HG03571 (cell line): Measurements from ENCODE around the gene INHBE.
A peak's percentile ranks its signal among the peaks of the same experiment; 100 is the strongest.

Source experiments
- ATAC-seq: cut with Tn5 transposase; IDR thresholded peaks from one replicate; pipeline ENCODE4 v1.9.1; 2021; ENCODE audit not compliant: unreplicated experiment

Gene INHBE

GRCh38 chr12:57460841-57461275, 5.8 kb downstream of the INHBE start:
- no peak for ATAC-seq

GRCh38 chr12:57461276-57461916, 6.3 kb downstream of the INHBE start:
- ATAC-seq: no peak

DNA sequence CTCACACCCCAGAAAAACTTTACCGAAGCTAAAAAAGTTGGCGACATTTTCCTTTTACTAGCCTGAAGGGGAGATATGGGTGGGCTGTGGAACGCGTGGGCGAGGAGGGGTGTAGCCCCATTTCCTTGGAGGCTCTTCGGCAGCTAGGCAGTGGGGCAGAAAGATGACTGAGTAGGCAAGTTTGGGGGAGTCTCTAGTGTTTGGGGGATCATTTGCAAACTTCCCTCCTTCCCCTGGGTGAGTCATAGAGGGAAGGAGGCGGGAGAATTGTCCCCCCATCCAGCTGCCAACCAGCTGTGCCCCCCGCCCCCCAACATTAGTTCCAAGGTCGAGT, 6.8 kb downstream of the INHBE start:
- ATAC-seq: no peak

- peak; percentile 54 for ATAC-seq
These were observed 7.3 kb downstream of the INHBE start for GRCh38 chr12:57462251-57462911.

GRCh38 chr12:57462912-57463253, 7.8 kb downstream of the INHBE start:
- no peak for ATAC-seq

DNA sequence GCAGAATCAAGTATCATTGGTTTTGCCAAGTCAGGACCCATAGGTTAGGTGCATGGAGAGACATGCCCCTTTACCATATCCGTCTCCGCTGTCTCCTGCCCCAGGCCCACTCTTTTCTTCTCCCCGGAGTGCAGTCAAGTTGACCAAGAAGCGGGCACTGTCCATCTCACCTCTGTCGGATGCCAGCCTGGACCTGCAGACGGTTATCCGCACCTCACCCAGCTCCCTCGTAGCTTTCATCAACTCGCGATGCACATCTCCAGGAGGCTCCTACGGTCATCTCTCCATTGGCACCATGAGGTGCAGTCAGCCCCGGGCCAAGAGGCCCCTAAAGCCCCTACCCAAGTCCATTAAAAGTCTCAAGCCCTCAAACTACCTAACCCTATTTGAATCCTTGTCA, 9.5 kb downstream of the INHBE start:
- no peak for ATAC-seq

GRCh38 chr12:57465030-57465746, 10.1 kb downstream of the INHBE start:
- no peak for ATAC-seq

- ATAC-seq: no peak
These were observed 10.8 kb downstream of the INHBE start for GRCh38 chr12:57465747-57466505.

GRCh38 chr12:57467212-57467874, 12.2 kb downstream of the INHBE start:
- ATAC-seq: no peak

DNA sequence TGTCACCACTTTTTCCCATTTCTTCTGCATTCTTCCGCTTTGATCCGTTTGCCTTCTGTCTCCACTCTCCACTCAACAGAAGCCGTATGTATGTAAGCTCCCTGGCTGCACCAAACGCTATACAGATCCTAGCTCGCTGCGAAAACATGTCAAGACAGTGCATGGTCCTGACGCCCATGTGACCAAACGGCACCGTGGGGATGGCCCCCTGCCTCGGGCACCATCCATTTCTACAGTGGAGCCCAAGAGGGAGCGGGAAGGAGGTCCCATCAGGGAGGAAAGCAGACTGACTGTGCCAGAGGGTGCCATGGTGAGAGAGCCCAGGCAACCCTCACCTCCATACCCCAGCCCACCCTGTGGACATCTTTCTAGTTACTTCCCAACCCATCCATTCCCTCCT, 12.8 kb downstream of the INHBE start:
- ATAC-seq: no peak

DNA sequence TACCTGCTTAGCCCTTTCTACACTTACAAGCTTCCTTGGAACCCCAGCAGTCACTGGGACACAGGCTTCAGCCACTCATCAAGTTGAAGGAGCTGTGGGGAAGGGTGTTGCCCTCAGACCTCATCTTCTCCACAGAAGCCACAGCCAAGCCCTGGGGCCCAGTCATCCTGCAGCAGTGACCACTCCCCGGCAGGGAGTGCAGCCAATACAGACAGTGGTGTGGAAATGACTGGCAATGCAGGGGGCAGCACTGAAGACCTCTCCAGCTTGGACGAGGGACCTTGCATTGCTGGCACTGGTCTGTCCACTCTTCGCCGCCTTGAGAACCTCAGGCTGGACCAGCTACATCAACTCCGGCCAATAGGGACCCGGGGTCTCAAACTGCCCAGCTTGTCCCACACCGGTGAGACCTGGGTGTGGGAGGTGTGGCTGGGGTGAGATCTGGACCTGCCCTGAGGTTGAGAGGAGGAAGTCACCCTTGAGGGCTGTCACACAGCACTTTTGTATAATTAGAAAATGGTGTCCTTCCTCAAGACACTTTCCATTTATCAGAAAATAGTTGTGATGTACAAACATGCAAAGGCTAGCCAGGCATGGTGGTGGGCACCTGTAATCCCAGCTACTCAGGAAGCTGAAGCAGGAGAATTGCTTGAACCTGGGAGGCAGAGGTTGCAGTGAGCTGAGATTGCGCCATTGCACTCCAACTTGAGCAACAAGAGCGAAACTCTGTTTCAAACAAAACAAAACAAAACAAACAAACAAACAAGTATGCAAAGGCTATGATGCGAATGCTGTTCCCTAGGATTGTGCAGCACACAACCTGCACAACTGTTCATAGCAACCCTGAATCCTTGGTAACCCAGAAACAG, 14.4 kb downstream of the INHBE start:
- no peak for ATAC-seq

GRCh38 chr12:57470286-57470969, 15.3 kb downstream of the INHBE start:
- no peak for ATAC-seq

DNA sequence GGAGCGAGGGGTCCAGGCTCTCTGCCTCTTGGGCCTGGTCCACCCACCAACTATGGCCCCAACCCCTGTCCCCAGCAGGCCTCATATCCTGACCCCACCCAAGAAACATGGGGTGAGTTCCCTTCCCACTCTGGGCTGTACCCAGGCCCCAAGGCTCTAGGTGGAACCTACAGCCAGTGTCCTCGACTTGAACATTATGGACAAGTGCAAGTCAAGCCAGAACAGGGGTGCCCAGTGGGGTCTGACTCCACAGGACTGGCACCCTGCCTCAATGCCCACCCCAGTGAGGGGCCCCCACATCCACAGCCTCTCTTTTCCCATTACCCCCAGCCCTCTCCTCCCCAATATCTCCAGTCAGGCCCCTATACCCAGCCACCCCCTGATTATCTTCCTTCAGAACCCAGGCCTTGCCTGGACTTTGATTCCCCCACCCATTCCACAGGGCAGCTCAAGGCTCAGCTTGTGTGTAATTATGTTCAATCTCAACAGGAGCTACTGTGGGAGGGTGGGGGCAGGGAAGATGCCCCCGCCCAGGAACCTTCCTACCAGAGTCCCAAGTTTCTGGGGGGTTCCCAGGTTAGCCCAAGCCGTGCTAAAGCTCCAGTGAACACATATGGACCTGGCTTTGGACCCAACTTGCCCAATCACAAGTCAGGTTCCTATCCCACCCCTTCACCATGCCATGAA, 16.0 kb downstream of the INHBE start:
- no peak for ATAC-seq

- ATAC-seq: no peak
These were observed 16.6 kb downstream of the INHBE start for GRCh38 chr12:57471661-57472060.

GRCh38 chr12:57472391-57472790, 17.3 kb downstream of the INHBE start:
- no peak for ATAC-seq

DNA sequence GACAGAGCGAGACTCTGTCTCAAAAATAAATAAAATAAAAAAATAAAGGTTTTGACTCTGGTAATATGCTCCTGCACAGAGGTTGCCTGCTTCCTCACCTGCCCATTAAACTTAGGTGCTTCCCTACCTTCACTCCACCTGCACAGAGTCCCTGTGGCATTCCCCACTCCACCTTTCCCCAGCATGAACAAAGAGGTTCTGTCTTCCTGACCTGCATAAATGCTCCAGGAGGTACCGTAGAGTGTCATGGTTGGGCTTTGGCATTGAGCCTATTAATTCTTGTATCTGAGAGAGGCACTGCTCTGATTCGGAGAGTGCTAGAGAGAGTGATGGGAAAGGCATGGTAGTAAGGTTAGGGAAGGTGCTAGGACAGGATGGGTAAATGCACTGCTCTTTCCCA, 18.3 kb downstream of the INHBE start:
- no peak for ATAC-seq

DNA sequence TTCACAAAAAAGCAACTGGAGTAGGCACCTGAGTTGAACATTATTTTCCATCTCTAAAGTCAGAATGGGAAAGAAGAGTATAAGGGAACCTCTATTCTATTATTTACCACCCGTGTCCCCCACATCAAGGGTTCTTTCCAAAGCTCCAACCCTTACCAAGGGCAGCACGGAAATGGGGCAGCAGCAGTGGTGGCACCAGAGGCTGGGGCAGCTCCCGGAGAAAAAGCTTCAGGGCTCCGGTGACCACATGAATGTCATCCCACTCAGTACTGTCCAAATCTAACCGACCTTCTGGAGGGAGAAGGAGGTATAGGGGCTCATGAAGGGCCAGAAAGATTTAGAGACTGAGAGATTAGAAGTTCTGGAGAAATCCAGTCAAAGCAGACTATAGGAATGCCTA, 18.8 kb downstream of the INHBE start:
- no peak for ATAC-seq

- ATAC-seq: no peak
These were observed 19.3 kb downstream of the INHBE start for GRCh38 chr12:57474430-57474829.

- ATAC-seq: no peak
These were observed 19.8 kb downstream of the INHBE start for GRCh38 chr12:57474862-57475261.
